GM12878 (cell line): ENCODE measurements around the gene UXT. TPM values are rescaled to one million over a fixed set of nuclear protein-coding genes. Genes with fewer than 3 reads are reported as not detected.

Experiments used
- ATAC-seq: fragments of 200-7000 bp; cut with Tn5 transposase; 3 replicates; pipeline ENCODE4 v1.9.1; 2020; ENCODE audit warnings: mild to moderate bottlenecking, moderate library complexity
- BruUV-seq: library from RNA; stranded (reverse); fragments of 400-500 nt; replicated peaks from 2 replicates; lab custom pipeline; 2021; lab: Mats Ljungman, UMichigan
- CTCF ChIA-PET: fragments of 300-600 bp; sonication (Branson Sonifier 250); formaldehyde crosslinking; extraction: SDS; loops from one replicate; lab custom pipeline; 2021; ENCODE audit warnings: inconsistent platforms; lab: Yijun Ruan, JAX
- POLR2A ChIA-PET: fragments of 350-600 bp; formaldehyde crosslinking; extraction: SDS; loops from one replicate; lab custom pipeline; 2021; ENCODE audit warnings: inconsistent platforms; lab: Charles Lee
- RAD21 ChIA-PET: fragments of 300-600 bp; sonication (Branson Sonifier 250); formaldehyde crosslinking; loops from one replicate; lab custom pipeline; 2023; ENCODE audit warnings: antibody characterized with exemption; ENCODE audit not compliant: unreplicated experiment; lab: Charles Lee
- SMC1A ChIA-PET: fragments of 300-600 bp; sonication (Branson Sonifier 250); formaldehyde crosslinking; loops from one replicate; lab custom pipeline; 2023; ENCODE audit not compliant: unreplicated experiment, uncharacterized antibody; lab: Charles Lee
- DNase-seq: peaks from one replicate; pipeline ENCODE4 v3.0.0-alpha.2; 2011; ENCODE audit warnings: low read depth, low spot score
- FAIRE-seq: peaks from 3 replicates; lab custom pipeline; 2011; peaks lifted over from hg19 to GRCh38; lab: Jason Lieb, UNC
- H2AFZ ChIP-seq: 2 replicates; pipeline ENCODE4 v1.6.0; 2011; ENCODE audit warnings: low read depth, low read length, control low read depth; ENCODE audit not compliant: control insufficient read depth
- H3K27ac ChIP-seq: 2 replicates; pipeline ENCODE4 v1.5.1; 2011; ENCODE audit warnings: control low read depth; ENCODE audit not compliant: control insufficient read depth, insufficient read depth
- H3K27me3 ChIP-seq, 2 experiments: replicated peaks in 1 of 2; 2 replicates each; pipeline versions ENCODE4 v1.6.0 to v1.6.1; 2011; ENCODE audit warnings: low read length in 1 of 2; ENCODE audit not compliant: control insufficient read depth in 2 of 2, insufficient read depth in 2 of 2
- H3K36me3 ChIP-seq, 2 experiments: 2 replicates each; pipeline ENCODE4 v1.5.1; 2011; ENCODE audit warnings: low read length in 1 of 2; ENCODE audit not compliant: control insufficient read depth in 2 of 2, insufficient read depth in 2 of 2
- H3K4me1 ChIP-seq: 2 replicates; pipeline ENCODE4 v1.6.1; 2011; ENCODE audit warnings: mild to moderate bottlenecking, low read length, moderate library complexity, mixed read lengths; ENCODE audit not compliant: control insufficient read depth, insufficient read depth
- H3K4me2 ChIP-seq: 2 replicates; pipeline ENCODE4 v1.6.0; 2011; ENCODE audit warnings: control low read depth; ENCODE audit not compliant: control insufficient read depth, insufficient read depth
- H3K4me3 ChIP-seq: fragments of 200-600 bp; sonication (generic); 2 replicates; pipeline ENCODE4 v1.5.1; 2016
- H3K79me2 ChIP-seq: 2 replicates; pipeline ENCODE4 v1.6.0; 2011; ENCODE audit warnings: low read length; ENCODE audit not compliant: control insufficient read depth, insufficient read depth
- H3K9ac ChIP-seq: 2 replicates; pipeline ENCODE4 v1.8.0; 2011; ENCODE audit warnings: low read length, control low read depth, mixed read lengths; ENCODE audit not compliant: control insufficient read depth, insufficient read depth
- H3K9me3 ChIP-seq: replicated peaks from 3 replicates; pipeline ENCODE4 v1.5.1; 2011; ENCODE audit warnings: mild to moderate bottlenecking, low read length; ENCODE audit not compliant: control insufficient read depth, insufficient read depth
- H4K20me1 ChIP-seq: 2 replicates; pipeline ENCODE4 v1.6.0; 2011; ENCODE audit not compliant: control insufficient read depth, insufficient read depth
- GATAD2B ChIP-seq: fragments of 450-650 bp; conservative IDR thresholded peaks from 2 replicates; pipeline ENCODE4 v1.6.1; 2017; ENCODE audit warnings: low read depth, mild to moderate bottlenecking, moderate library complexity
- NR2F1 ChIP-seq: fragments of 450-650 bp; conservative IDR thresholded peaks from 2 replicates; pipeline ENCODE4 v1.6.1; 2017; ENCODE audit warnings: mild to moderate bottlenecking
- PRDM15 ChIP-seq: fragments of 450-650 bp; formaldehyde crosslinking; IDR thresholded peaks from 2 replicates; pipeline ENCODE4 v1.4.0; 2020; ENCODE audit warnings: mild to moderate bottlenecking, moderate library complexity
- SMAD1 ChIP-seq: fragments of 450-650 bp; IDR thresholded peaks from 2 replicates; pipeline ENCODE4 v1.6.1; 2018; ENCODE audit warnings: mild to moderate bottlenecking, low read depth; ENCODE audit not compliant: partially characterized antibody
- ZBTB11 ChIP-seq: fragments of 450-650 bp; formaldehyde crosslinking; IDR thresholded peaks from 2 replicates; pipeline ENCODE4 v1.5.0; 2022; ENCODE audit warnings: mild to moderate bottlenecking, missing genetic modification characterization
- ZNF384 ChIP-seq: IDR thresholded peaks from 2 replicates; pipeline ENCODE4 v1.6.1; 2012; ENCODE audit warnings: low read depth, mild to moderate bottlenecking, low read length, improper control_type of control experiment, borderline replicate concordance
- in situ Hi-C: fragments of 300-500 bp; cut with MboI; formaldehyde crosslinking; loops from 9 replicates; pipeline ENCODE4 v1.14.3; 2018; ENCODE audit warnings: mixed read lengths
- intact Hi-C: fragments of 100-400 bp; cut with micrococcal nuclease; formaldehyde crosslinking; loops from one replicate; pipeline ENCODE4 v1.14.2; 2022; ENCODE audit not compliant: unreplicated experiment
- polyA plus RNA-seq, 11 experiments: library from polyadenylated mRNA; depleted of rRNA in 4 of 11; unstranded in 6 of 11; stranded (reverse) in 5 of 11; fragments of >200 nt; fragmentation: Nextera tagmentation in 4 of 11; fragmentation: Illumina TruSeq in 1 of 11; extraction: Ambion mirVana in 4 of 11; extraction: Trizol in 1 of 11; gene quantifications; 1 replicate in 1 of 11; 2 replicates in 10 of 11; pipeline versions ENCODE4 v1.2.1 to v1.2.3, GENCODE V29; 2011 to 2016; ENCODE audit warnings: inconsistent platforms in 2 of 11, missing spikeins in 2 of 11, low read depth in 1 of 11
- total RNA-seq, 4 experiments: library from RNA; depleted of rRNA in 3 of 4; stranded (reverse); fragments of >200 nt in 3 of 4; fragmentation: Illumina TruSeq in 1 of 4; extraction: Trizol in 1 of 4; gene quantifications; 2 replicates each; pipeline versions ENCODE4 v1.2.1 to v1.2.3, GENCODE V29; 2013 to 2021
- TF ChIP-seq, protein P1 (sequence below): fragments of 450-650 bp; IDR thresholded peaks from 2 replicates; pipeline ENCODE4 v1.6.1; 2016; ENCODE audit warnings: mild to moderate bottlenecking, moderate library complexity, borderline replicate concordance

UXT gene
- total and polyA plus RNA-seq, 10 of the 15 experiments (the other 5 are each of a cell fraction or from before 2014, with no cell fraction given): 105 to 245 (median 206) TPM

DNA sequence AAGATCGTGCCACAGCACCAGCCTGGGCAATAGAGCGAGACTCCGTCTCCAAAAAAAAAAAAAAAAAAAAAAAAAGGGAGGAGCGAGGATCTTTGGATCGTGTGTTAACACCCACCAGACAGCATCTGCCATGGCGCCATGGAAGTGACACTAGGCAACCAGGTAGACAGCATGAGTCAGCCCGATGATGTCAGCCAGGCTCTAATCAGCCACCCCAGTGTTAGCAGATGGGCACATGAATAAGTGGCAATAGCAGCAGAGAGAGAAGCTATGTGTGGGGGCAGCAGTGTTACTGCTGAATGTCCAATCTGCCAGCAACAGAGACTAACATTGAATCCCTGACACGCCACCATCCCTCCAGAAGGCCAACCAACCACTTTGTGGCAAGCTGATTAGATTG lies 45.9 kb downstream of the UXT start (continued):
- TF ChIP-seq PRDM15 (CRISPR knock-in tag): no peak

- Histone ChIP-seq H3K4me3 (no peak overlapping the region), H2AFZ (no peak overlapping the region), H3K27me3 (no peaks in the 10 kb centered on the region), H4K20me1 (no peaks in the 10 kb centered on the region), H3K4me1 (no peaks in the 10 kb centered on the region), H3K4me2 (no peak overlapping the region), H3K9ac (no peak overlapping the region), H3K79me2 (no peaks in the 10 kb centered on the region), H3K9me3 (no peaks in the 10 kb centered on the region), H3K27ac (no peak overlapping the region), H3K36me3 (no peaks in the 10 kb centered on the region)
- BruUV-seq: no TSS peak
- ChIA-PET RAD21 (no interaction called here), CTCF (interaction anchor here (0.6 kb wide), 1 partner anchor 15 kb away, joined by 3 read pairs; no protein-coding TSS in a partner anchor), POLR2A (no interaction called here), SMC1A (interaction anchor here (2.0 kb wide), 1 partner anchor 14 kb away, joined by 8 read pairs; no protein-coding TSS in a partner anchor)
- FAIRE-seq (no peak), DNase-seq (no peak), ATAC-seq (no peak)
- in situ Hi-C loops: no loop called here
- intact Hi-C loops: no loop called here
- TF ChIP-seq ZNF384 (no peak), GATAD2B (no peak), ZBTB11 (no peak), NR2F1 (no peak), SMAD1 (no peak)
- TF ChIP-seq, protein P1, sequence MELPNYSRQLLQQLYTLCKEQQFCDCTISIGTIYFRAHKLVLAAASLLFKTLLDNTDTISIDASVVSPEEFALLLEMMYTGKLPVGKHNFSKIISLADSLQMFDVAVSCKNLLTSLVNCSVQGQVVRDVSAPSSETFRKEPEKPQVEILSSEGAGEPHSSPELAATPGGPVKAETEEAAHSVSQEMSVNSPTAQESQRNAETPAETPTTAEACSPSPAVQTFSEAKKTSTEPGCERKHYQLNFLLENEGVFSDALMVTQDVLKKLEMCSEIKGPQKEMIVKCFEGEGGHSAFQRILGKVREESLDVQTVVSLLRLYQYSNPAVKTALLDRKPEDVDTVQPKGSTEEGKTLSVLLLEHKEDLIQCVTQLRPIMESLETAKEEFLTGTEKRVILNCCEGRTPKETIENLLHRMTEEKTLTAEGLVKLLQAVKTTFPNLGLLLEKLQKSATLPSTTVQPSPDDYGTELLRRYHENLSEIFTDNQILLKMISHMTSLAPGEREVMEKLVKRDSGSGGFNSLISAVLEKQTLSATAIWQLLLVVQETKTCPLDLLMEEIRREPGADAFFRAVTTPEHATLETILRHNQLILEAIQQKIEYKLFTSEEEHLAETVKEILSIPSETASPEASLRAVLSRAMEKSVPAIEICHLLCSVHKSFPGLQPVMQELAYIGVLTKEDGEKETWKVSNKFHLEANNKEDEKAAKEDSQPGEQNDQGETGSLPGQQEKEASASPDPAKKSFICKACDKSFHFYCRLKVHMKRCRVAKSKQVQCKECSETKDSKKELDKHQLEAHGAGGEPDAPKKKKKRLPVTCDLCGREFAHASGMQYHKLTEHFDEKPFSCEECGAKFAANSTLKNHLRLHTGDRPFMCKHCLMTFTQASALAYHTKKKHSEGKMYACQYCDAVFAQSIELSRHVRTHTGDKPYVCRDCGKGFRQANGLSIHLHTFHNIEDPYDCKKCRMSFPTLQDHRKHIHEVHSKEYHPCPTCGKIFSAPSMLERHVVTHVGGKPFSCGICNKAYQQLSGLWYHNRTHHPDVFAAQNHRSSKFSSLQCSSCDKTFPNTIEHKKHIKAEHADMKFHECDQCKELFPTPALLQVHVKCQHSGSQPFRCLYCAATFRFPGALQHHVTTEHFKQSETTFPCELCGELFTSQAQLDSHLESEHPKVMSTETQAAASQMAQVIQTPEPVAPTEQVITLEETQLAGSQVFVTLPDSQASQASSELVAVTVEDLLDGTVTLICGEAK: no peak
These were observed 46.6 kb downstream of the UXT start for GRCh38 chrX:47612418-47612817.
